Hepatocyte (in vitro differentiated cells): ENCODE results near the gene ACVR1. TPM values are rescaled to one million over a fixed set of nuclear protein-coding genes. Genes with fewer than 3 reads are reported as not detected.

Source experiments
- DNase-seq: peaks from one replicate; pipeline ENCODE4 v3.0.0-alpha.2; 2016; ENCODE audit warnings: low spot score
- H2AFZ ChIP-seq: fragments of 200-600 bp; sonication (generic); 2 replicates; pipeline ENCODE4 v1.6.0; 2016; ENCODE audit warnings: antibody characterized with exemption, mild to moderate bottlenecking
- H3K27ac ChIP-seq: fragments of 200-600 bp; sonication (generic); 2 replicates; pipeline ENCODE4 v1.5.1; 2016; ENCODE audit warnings: mild to moderate bottlenecking
- H3K27me3 ChIP-seq: fragments of 200-600 bp; sonication (generic); 2 replicates; pipeline ENCODE4 v1.6.1; 2016
- H3K36me3 ChIP-seq: fragments of 200-600 bp; sonication (generic); replicated peaks from 2 replicates; pipeline ENCODE4 v1.5.1; 2016; ENCODE audit warnings: low read depth; ENCODE audit not compliant: insufficient read depth
- H3K4me1 ChIP-seq: fragments of 200-600 bp; sonication (generic); 2 replicates; pipeline ENCODE4 v1.5.1; 2016; ENCODE audit warnings: mild to moderate bottlenecking, moderate library complexity; ENCODE audit not compliant: insufficient read depth
- H3K4me2 ChIP-seq: fragments of 200-600 bp; sonication (generic); 2 replicates; pipeline ENCODE4 v1.6.0; 2016
- H3K4me3 ChIP-seq: fragments of 200-600 bp; sonication (generic); 2 replicates; pipeline ENCODE4 v1.5.1; 2016; ENCODE audit warnings: mild to moderate bottlenecking
- H3K79me2 ChIP-seq: fragments of 200-600 bp; sonication (generic); 2 replicates; pipeline ENCODE4 v1.6.0; 2017; ENCODE audit warnings: mild to moderate bottlenecking
- H3K9me2 ChIP-seq: fragments of 200-600 bp; sonication (generic); replicated peaks from 2 replicates; pipeline ENCODE4 v1.6.0; 2017; ENCODE audit warnings: mild to moderate bottlenecking; ENCODE audit not compliant: insufficient read depth
- H3K9me3 ChIP-seq: fragments of 200-600 bp; sonication (generic); 2 replicates; pipeline ENCODE4 v1.5.1; 2016; ENCODE audit warnings: low read depth, mild to moderate bottlenecking
- H4K20me1 ChIP-seq: fragments of 200-600 bp; sonication (generic); 2 replicates; pipeline ENCODE4 v1.6.0; 2016; ENCODE audit warnings: mild to moderate bottlenecking; ENCODE audit not compliant: insufficient read depth, poor library complexity, severe bottlenecking
- CTCF ChIP-seq: fragments of 200-600 bp; sonication (generic); IDR thresholded peaks from 2 replicates; pipeline ENCODE4 v1.5.1; 2016; ENCODE audit warnings: antibody characterized with exemption, mild to moderate bottlenecking; ENCODE audit not compliant: poor library complexity
- EZH2 ChIP-seq: fragments of 200-600 bp; sonication (generic); IDR thresholded peaks from 2 replicates; pipeline ENCODE4 v1.6.1; 2016; ENCODE audit warnings: antibody characterized with exemption, mild to moderate bottlenecking, borderline replicate concordance
- EZH2phosphoT487 ChIP-seq: fragments of 200-600 bp; sonication (generic); IDR thresholded peaks from one replicate; pipeline ENCODE4 v1.6.1; 2018; ENCODE audit warnings: antibody characterized with exemption, mild to moderate bottlenecking, low read depth, moderate library complexity; ENCODE audit not compliant: unreplicated experiment, severe bottlenecking
- WGBS: methylation state at CpG from one replicate; pipeline ENCODE4 v1.1.6; 2016; ENCODE audit warnings: low lambda C conversion rate; ENCODE audit errors: missing lambda C conversion rate; 5-methylcytosine and 5-hydroxymethylcytosine counted together
- polyA plus RNA-seq: library from polyadenylated mRNA; unstranded; fragments of >200 nt; fragmentation: Nextera tagmentation; extraction: Ambion mirVana; gene quantifications from 2 replicates; pipeline ENCODE4 v1.2.1, GENCODE V29; 2016
- total RNA-seq: library from RNA; depleted of rRNA; stranded (reverse); fragments of >200 nt; gene quantifications from 2 replicates; pipeline ENCODE4 v1.2.3, GENCODE V29; 2014

The ACVR1 gene
- total and polyA plus RNA-seq, 2 experiments from 2014 or later, result 19.6 to 20.1 TPM

GRCh38 chr2:157751462-157752058 is 124.6 kb downstream of the ACVR1 start:
- Histone ChIP-seq H3K9me2 (no peaks in the 10 kb centered on the region), H3K79me2 (peaks cover 4% of the 10 kb centered on the region), H3K36me3 (peaks cover 10% of the 10 kb centered on the region), H3K4me2 (no peak overlapping the region), H4K20me1 (no peaks in the 10 kb centered on the region), H2AFZ (no peak overlapping the region), H3K4me3 (no peak overlapping the region), H3K27ac (no peak overlapping the region), H3K27me3 (no peaks in the 10 kb centered on the region), H3K9me3 (peaks cover 9% of the 10 kb centered on the region), H3K4me1 (no peaks in the 10 kb centered on the region)
- TF ChIP-seq CTCF (no peak), EZH2 (no peak), EZH2phosphoT487 (no peak)
- WGBS, result 95% methylated on average over 6 of the region's 6 CpGs
- no peak for DNase-seq

GRCh38 chr2:157749684-157750083 is 126.4 kb downstream of the ACVR1 start:
- Histone ChIP-seq H3K9me2 (no peaks in the 10 kb centered on the region), H3K79me2 (no peaks in the 10 kb centered on the region), H3K9me3 (no peaks in the 10 kb centered on the region), H3K4me1 (no peaks in the 10 kb centered on the region), H3K27ac (no peak overlapping the region), H2AFZ (no peak overlapping the region), H3K4me2 (no peak overlapping the region), H3K27me3 (no peaks in the 10 kb centered on the region), H4K20me1 (no peaks in the 10 kb centered on the region), H3K4me3 (no peak overlapping the region), H3K36me3 (no peaks in the 10 kb centered on the region)
- TF ChIP-seq CTCF (no peak), EZH2 (no peak), EZH2phosphoT487 (no peak)
- no peak for DNase-seq
- WGBS, result 98% methylated on average over 6 of the region's 6 CpGs

- Histone ChIP-seq H3K9me3 (no peaks in the 10 kb centered on the region), H3K4me3 (no peak overlapping the region), H3K4me1 (no peaks in the 10 kb centered on the region), H3K36me3 (no peaks in the 10 kb centered on the region), H3K27me3 (no peaks in the 10 kb centered on the region), H3K27ac (no peak overlapping the region), H4K20me1 (no peaks in the 10 kb centered on the region), H2AFZ (no peak overlapping the region), H3K9me2 (no peaks in the 10 kb centered on the region), H3K4me2 (no peak overlapping the region), H3K79me2 (no peaks in the 10 kb centered on the region)
- TF ChIP-seq CTCF (no peak), EZH2phosphoT487 (no peak), EZH2 (no peak)
- no peak for DNase-seq
- WGBS, result 86% methylated on average over 3 of the region's 3 CpGs
Measured at GRCh38 chr2:157748371-157749142, 127.6 kb downstream of the ACVR1 start.
